Measurements from ENCODE around the gene UBE2D3.

UBE2D3 gene

GRCh38 chr4:102791318-102791835, 36.0 kb downstream of the UBE2D3 start:
- no peak for DNase-seq (ENCODE audit: low spot score)

GRCh38 chr4:102789317-102789717, 38.0 kb downstream of the UBE2D3 start:
- no peak for DNase-seq (ENCODE audit: low spot score)

- no peak for DNase-seq (ENCODE audit: low spot score)
Observed at GRCh38 chr4:102787944-102788343, 39.4 kb downstream of the UBE2D3 start.

GRCh38 chr4:102787096-102787881, 40.1 kb downstream of the UBE2D3 start:
- DNase-seq (ENCODE audit: low spot score), result no peak

GRCh38 chr4:102786279-102786678, 41.1 kb downstream of the UBE2D3 start:
- no peak for DNase-seq (ENCODE audit: low spot score)

GRCh38 chr4:102783006-102783405, 44.3 kb downstream of the UBE2D3 start:
- DNase-seq (ENCODE audit: low spot score), result no peak

- DNase-seq (ENCODE audit: low spot score), result no peak
Observed at GRCh38 chr4:102781570-102781969, 45.8 kb downstream of the UBE2D3 start.

GRCh38 chr4:102780476-102781144, 46.7 kb downstream of the UBE2D3 start:
- DNase-seq (ENCODE audit: low spot score), result no peak

GRCh38 chr4:102779204-102779603, 48.1 kb downstream of the UBE2D3 start:
- DNase-seq (ENCODE audit: low spot score), result no peak

- DNase-seq (ENCODE audit: low spot score), result no peak
Observed at GRCh38 chr4:102778720-102779119, 48.6 kb downstream of the UBE2D3 start.

GRCh38 chr4:102775805-102776204, 51.5 kb downstream of the UBE2D3 start:
- DNase-seq (ENCODE audit: low spot score), result no peak

- DNase-seq (ENCODE audit: low spot score), result no peak
Observed at GRCh38 chr4:102774254-102774653, 53.1 kb downstream of the UBE2D3 start.

- DNase-seq (ENCODE audit: low spot score), result no peak
Observed at GRCh38 chr4:102772738-102773340, 54.5 kb downstream of the UBE2D3 start.

- no peak for DNase-seq (ENCODE audit: low spot score)
Observed at GRCh38 chr4:102764901-102765300, 62.5 kb downstream of the UBE2D3 start.

- no peak for DNase-seq (ENCODE audit: low spot score)
Observed at GRCh38 chr4:102761906-102762305, 65.4 kb downstream of the UBE2D3 start.

GRCh38 chr4:102761296-102761701, 66.1 kb downstream of the UBE2D3 start:
- no peak for DNase-seq (ENCODE audit: low spot score)

- peak; percentile 90 for DNase-seq (ENCODE audit: low spot score)
Observed at GRCh38 chr4:102760645-102761295, 66.6 kb downstream of the UBE2D3 start, which contains the start of gene MANBA. Gene MANBA, minus strand, starts transcription at chr4:102760968. Its CDS starts 74 bp downstream, at chr4:102760894.

GRCh38 chr4:102759831-102760644, 67.3 kb downstream of the UBE2D3 start:
- DNase-seq (ENCODE audit: low spot score), result peak; percentile 80

GRCh38 chr4:102758241-102759160, 68.8 kb downstream of the UBE2D3 start:
- DNase-seq (ENCODE audit: low spot score), result no peak

- no peak for DNase-seq (ENCODE audit: low spot score)
Observed at GRCh38 chr4:102757681-102758080, 69.7 kb downstream of the UBE2D3 start.

Data from Ammon's horn (tissue), 1 donor.